GM12878 (cell line): Measurements from ENCODE around the gene MEDAG. TPM values are rescaled to one million over a fixed set of nuclear protein-coding genes. Genes with fewer than 3 reads are reported as not detected.

Experiments
- ATAC-seq: fragments of 200-7000 bp; cut with Tn5 transposase; 3 replicates; pipeline ENCODE4 v1.9.1; 2020; ENCODE audit warnings: mild to moderate bottlenecking, moderate library complexity
- BruUV-seq: library from RNA; stranded (reverse); fragments of 400-500 nt; replicated peaks from 2 replicates; lab custom pipeline; 2021; lab: Mats Ljungman, UMichigan
- CTCF ChIA-PET: fragments of 300-600 bp; sonication (Branson Sonifier 250); formaldehyde crosslinking; extraction: SDS; loops from one replicate; lab custom pipeline; 2021; ENCODE audit warnings: inconsistent platforms; lab: Yijun Ruan, JAX
- POLR2A ChIA-PET: fragments of 350-600 bp; formaldehyde crosslinking; extraction: SDS; loops from one replicate; lab custom pipeline; 2021; ENCODE audit warnings: inconsistent platforms; lab: Charles Lee
- RAD21 ChIA-PET: fragments of 300-600 bp; sonication (Branson Sonifier 250); formaldehyde crosslinking; loops from one replicate; lab custom pipeline; 2023; ENCODE audit warnings: antibody characterized with exemption; ENCODE audit not compliant: unreplicated experiment; lab: Charles Lee
- SMC1A ChIA-PET: fragments of 300-600 bp; sonication (Branson Sonifier 250); formaldehyde crosslinking; loops from one replicate; lab custom pipeline; 2023; ENCODE audit not compliant: unreplicated experiment, uncharacterized antibody; lab: Charles Lee
- DNase-seq: peaks from one replicate; pipeline ENCODE4 v3.0.0-alpha.2; 2011; ENCODE audit warnings: low read depth, low spot score
- FAIRE-seq: peaks from 3 replicates; lab custom pipeline; 2011; peaks lifted over from hg19 to GRCh38; lab: Jason Lieb, UNC
- H2AFZ ChIP-seq: 2 replicates; pipeline ENCODE4 v1.6.0; 2011; ENCODE audit warnings: low read depth, low read length, control low read depth; ENCODE audit not compliant: control insufficient read depth
- H3K27ac ChIP-seq: 2 replicates; pipeline ENCODE4 v1.5.1; 2011; ENCODE audit warnings: control low read depth; ENCODE audit not compliant: control insufficient read depth, insufficient read depth
- H3K27me3 ChIP-seq, 2 experiments: replicated peaks in 1 of 2; 2 replicates each; pipeline versions ENCODE4 v1.6.0 to v1.6.1; 2011; ENCODE audit warnings: low read length in 1 of 2; ENCODE audit not compliant: control insufficient read depth in 2 of 2, insufficient read depth in 2 of 2
- H3K36me3 ChIP-seq, 2 experiments: 2 replicates each; pipeline ENCODE4 v1.5.1; 2011; ENCODE audit warnings: low read length in 1 of 2; ENCODE audit not compliant: control insufficient read depth in 2 of 2, insufficient read depth in 2 of 2
- H3K4me1 ChIP-seq: 2 replicates; pipeline ENCODE4 v1.6.1; 2011; ENCODE audit warnings: mild to moderate bottlenecking, low read length, moderate library complexity, mixed read lengths; ENCODE audit not compliant: control insufficient read depth, insufficient read depth
- H3K4me2 ChIP-seq: 2 replicates; pipeline ENCODE4 v1.6.0; 2011; ENCODE audit warnings: control low read depth; ENCODE audit not compliant: control insufficient read depth, insufficient read depth
- H3K4me3 ChIP-seq: fragments of 200-600 bp; sonication (generic); 2 replicates; pipeline ENCODE4 v1.5.1; 2016
- H3K79me2 ChIP-seq: 2 replicates; pipeline ENCODE4 v1.6.0; 2011; ENCODE audit warnings: low read length; ENCODE audit not compliant: control insufficient read depth, insufficient read depth
- H3K9ac ChIP-seq: 2 replicates; pipeline ENCODE4 v1.8.0; 2011; ENCODE audit warnings: low read length, control low read depth, mixed read lengths; ENCODE audit not compliant: control insufficient read depth, insufficient read depth
- H3K9me3 ChIP-seq: replicated peaks from 3 replicates; pipeline ENCODE4 v1.5.1; 2011; ENCODE audit warnings: mild to moderate bottlenecking, low read length; ENCODE audit not compliant: control insufficient read depth, insufficient read depth
- H4K20me1 ChIP-seq: 2 replicates; pipeline ENCODE4 v1.6.0; 2011; ENCODE audit not compliant: control insufficient read depth, insufficient read depth
- BCL11A ChIP-seq: IDR thresholded peaks from 2 replicates; pipeline ENCODE4 v1.6.1; 2011; ENCODE audit warnings: low read depth, low read length
- BCL3 ChIP-seq: IDR thresholded peaks from 2 replicates; pipeline ENCODE4 v1.6.1; 2011; ENCODE audit warnings: borderline replicate concordance, low read depth, mild to moderate bottlenecking, moderate library complexity, low read length; ENCODE audit not compliant: insufficient read depth, poor library complexity, severe bottlenecking
- CBX3 ChIP-seq: fragments of 200-600 bp; sonication (generic); IDR thresholded peaks from 2 replicates; pipeline ENCODE4 v1.6.1; 2016; ENCODE audit warnings: low read depth, borderline replicate concordance
- CUX1 ChIP-seq: IDR thresholded peaks from 2 replicates; pipeline ENCODE4 v1.6.1; 2012; ENCODE audit warnings: improper control_type of control experiment, low read depth, low read length; ENCODE audit not compliant: insufficient replicate concordance
- ESRRA ChIP-seq: IDR thresholded peaks from 2 replicates; pipeline ENCODE4 v1.6.1; 2012; ENCODE audit warnings: mild to moderate bottlenecking, low read length, improper control_type of control experiment
- FOXK2 ChIP-seq: fragments of 450-650 bp; IDR thresholded peaks from 2 replicates; pipeline ENCODE4 v1.6.1; 2017; ENCODE audit warnings: mild to moderate bottlenecking, moderate library complexity
- JUNB ChIP-seq: IDR thresholded peaks from 2 replicates; pipeline ENCODE4 v1.6.1; 2016; ENCODE audit warnings: antibody characterized with exemption, mild to moderate bottlenecking
- MEF2B ChIP-seq: fragments of 450-650 bp; IDR thresholded peaks from 2 replicates; pipeline ENCODE4 v1.6.1; 2018; ENCODE audit warnings: mild to moderate bottlenecking, moderate library complexity; ENCODE audit not compliant: partially characterized antibody, poor library complexity, severe bottlenecking
- PML ChIP-seq: IDR thresholded peaks from 2 replicates; pipeline ENCODE4 v1.6.1; 2012; ENCODE audit warnings: low read length, inconsistent platforms
- POLR2A ChIP-seq: IDR thresholded peaks from 2 replicates; pipeline ENCODE4 v1.6.1; 2011; ENCODE audit warnings: low read depth, mild to moderate bottlenecking, low read length
- POLR2AphosphoS5 ChIP-seq: IDR thresholded peaks from 2 replicates; pipeline ENCODE4 v1.6.1; 2011; ENCODE audit warnings: mild to moderate bottlenecking, low read length, inconsistent platforms
- SIN3A ChIP-seq: IDR thresholded peaks from 2 replicates; pipeline ENCODE4 v1.6.1; 2012; ENCODE audit warnings: low read depth, low read length, improper control_type of control experiment
- SIX5 ChIP-seq: IDR thresholded peaks from 2 replicates; pipeline ENCODE4 v1.6.1; 2011; ENCODE audit warnings: mild to moderate bottlenecking, low read depth, low read length, moderate library complexity; ENCODE audit not compliant: severe bottlenecking
- STAT1 ChIP-seq: fragments of 450-650 bp; conservative IDR thresholded peaks from 2 replicates; pipeline ENCODE4 v1.6.1; 2014; ENCODE audit warnings: antibody characterized with exemption, mild to moderate bottlenecking
- SUZ12 ChIP-seq: fragments of 200-600 bp; sonication (generic); IDR thresholded peaks from one replicate; pipeline ENCODE4 v1.6.1; 2018; ENCODE audit warnings: antibody characterized with exemption, mild to moderate bottlenecking; ENCODE audit not compliant: unreplicated experiment
- ZZZ3 ChIP-seq: IDR thresholded peaks from 2 replicates; pipeline ENCODE4 v1.6.1; 2011; ENCODE audit warnings: low read depth; ENCODE audit not compliant: control insufficient read depth, insufficient read length
- WGBS: methylation state at CpG from one replicate; pipeline ENCODE4 v1.1.6; 2016; ENCODE audit warnings: low lambda C conversion rate; ENCODE audit not compliant: insufficient replicate concordance, insufficient coverage; ENCODE audit errors: missing lambda C conversion rate; 5-methylcytosine and 5-hydroxymethylcytosine counted together
- in situ Hi-C: fragments of 300-500 bp; cut with MboI; formaldehyde crosslinking; loops from 9 replicates; pipeline ENCODE4 v1.14.3; 2018; ENCODE audit warnings: mixed read lengths
- intact Hi-C: fragments of 100-400 bp; cut with micrococcal nuclease; formaldehyde crosslinking; loops from one replicate; pipeline ENCODE4 v1.14.2; 2022; ENCODE audit not compliant: unreplicated experiment
- polyA plus RNA-seq, 11 experiments: library from polyadenylated mRNA; depleted of rRNA in 4 of 11; unstranded in 6 of 11; stranded (reverse) in 5 of 11; fragments of >200 nt; fragmentation: Nextera tagmentation in 4 of 11; fragmentation: Illumina TruSeq in 1 of 11; extraction: Ambion mirVana in 4 of 11; extraction: Trizol in 1 of 11; gene quantifications; 1 replicate in 1 of 11; 2 replicates in 10 of 11; pipeline versions ENCODE4 v1.2.1 to v1.2.3, GENCODE V29; 2011 to 2016; ENCODE audit warnings: inconsistent platforms in 2 of 11, missing spikeins in 2 of 11, low read depth in 1 of 11
- total RNA-seq, 4 experiments: library from RNA; depleted of rRNA in 3 of 4; stranded (reverse); fragments of >200 nt in 3 of 4; fragmentation: Illumina TruSeq in 1 of 4; extraction: Trizol in 1 of 4; gene quantifications; 2 replicates each; pipeline versions ENCODE4 v1.2.1 to v1.2.3, GENCODE V29; 2013 to 2021

The MEDAG gene
- total and polyA plus RNA-seq, 10 of the 15 experiments (the other 5 are each of a cell fraction or from before 2014, with no cell fraction given), result 0.03 TPM; not detected in 9

GRCh38 chr13:30859326-30859725, 46.7 kb upstream of the MEDAG start:
- Histone ChIP-seq H3K9me3 (no peaks in the 10 kb centered on the region; the same call in 2 of the 3 replicates), H3K27me3 (no peaks in the 10 kb centered on the region), H3K4me2 (no peak overlapping the region)
- SMC1A ChIA-PET, result no interaction called here
- no peak for TF ChIP-seq STAT1
- no peak for TF ChIP-seq SIX5
- TF ChIP-seq SUZ12, result no peak
- TF ChIP-seq CUX1, result no peak
- TF ChIP-seq JUNB, result no peak
- no peak for TF ChIP-seq MEF2B
- no peak for TF ChIP-seq BCL11A
- TF ChIP-seq FOXK2, result no peak
- no peak for TF ChIP-seq POLR2A
- no peak for TF ChIP-seq PML
- TF ChIP-seq BCL3, result no peak
- no peak for TF ChIP-seq ZZZ3
- no peak for TF ChIP-seq POLR2AphosphoS5
- TF ChIP-seq ESRRA, result no peak
- TF ChIP-seq CBX3, result no peak
- no peak for TF ChIP-seq SIN3A
- TF ChIP-seq, all 136 proteins: peak for 0
- H3K36me3 ChIP-seq, result no peaks in the 10 kb centered on the region
- no peaks in the 10 kb centered on the region for H3K4me1 ChIP-seq
- no peak overlapping the region for H2AFZ ChIP-seq
- no peak overlapping the region for H3K9ac ChIP-seq
- in situ Hi-C loops, result no loop called here
- WGBS, result 42% methylated on average over 5 of the region's 5 CpGs
- DNase-seq, result no peak
- RAD21 ChIA-PET, result no interaction called here
- no peaks in the 10 kb centered on the region for H3K79me2 ChIP-seq
- H3K4me3 ChIP-seq, result no peak overlapping the region
- no TSS peak for BruUV-seq
- no peak for FAIRE-seq
- POLR2A ChIA-PET, result interaction anchor here (0.6 kb wide), 1 partner anchor 621 kb away, joined by 3 read pairs; no protein-coding TSS in a partner anchor
- intact Hi-C loops, result no loop called here
- CTCF ChIA-PET, result no interaction called here
- H3K27ac ChIP-seq, result no peak overlapping the region
- no peak for ATAC-seq
- no peaks in the 10 kb centered on the region for H4K20me1 ChIP-seq
